ENCODE results near the gene TMEM38A. TPM values are rescaled to one million over a fixed set of nuclear protein-coding genes. Genes with fewer than 3 reads are reported as not detected.

The TMEM38A gene
- total and polyA plus RNA-seq, 2 experiments from 2014 or later: 28.3 to 41.1 TPM

GRCh38 chr19:16678498-16678897 lies 17.6 kb downstream of the TMEM38A start:
- Histone ChIP-seq H3K27me3 (no peaks in the 10 kb centered on the region), H3K4me1 (ENCODE audit: low read depth) (no peaks in the 10 kb centered on the region), H3K9me3 (ENCODE audit: low read depth) (no peaks in the 10 kb centered on the region), H3K27ac (no peak overlapping the region), H3K4me3 (no peak overlapping the region), H3K36me3 (peaks cover 5% of the 10 kb centered on the region)
- TF ChIP-seq CTCF (IDR thresholded peaks at IDR 0.05; ENCODE audit: low read depth, low read length): no peak
- DNase-seq (ENCODE audit: low read depth in 1 of 2, low spot score in 1 of 2): no peak

GRCh38 chr19:16679811-16680210 lies 18.9 kb downstream of the TMEM38A start:
- Histone ChIP-seq H3K27ac (no peak overlapping the region), H3K4me3 (no peak overlapping the region), H3K27me3 (no peaks in the 10 kb centered on the region), H3K4me1 (ENCODE audit: low read depth) (no peaks in the 10 kb centered on the region), H3K9me3 (ENCODE audit: low read depth) (no peaks in the 10 kb centered on the region), H3K36me3 (peaks cover 5% of the 10 kb centered on the region)
- DNase-seq (ENCODE audit: low read depth in 1 of 2, low spot score in 1 of 2): no peak
- no peak for TF ChIP-seq CTCF (IDR thresholded peaks at IDR 0.05; ENCODE audit: low read depth, low read length)

- H3K4me3 ChIP-seq: no peak overlapping the region
- H3K9me3 ChIP-seq (ENCODE audit: low read depth): no peaks in the 10 kb centered on the region
- H3K36me3 ChIP-seq: peaks cover 5% of the 10 kb centered on the region
- no peaks in the 10 kb centered on the region for H3K27me3 ChIP-seq
- DNase-seq (ENCODE audit: low read depth in 1 of 2, low spot score in 1 of 2): no peak
- TF ChIP-seq CTCF (IDR thresholded peaks at IDR 0.05; ENCODE audit: low read depth, low read length): no peak
- no peaks in the 10 kb centered on the region for H3K4me1 ChIP-seq (ENCODE audit: low read depth)
- no peak overlapping the region for H3K27ac ChIP-seq
Measured at GRCh38 chr19:16682539-16682938, 21.6 kb downstream of the TMEM38A start.

- no peak for TF ChIP-seq CTCF (IDR thresholded peaks at IDR 0.05; ENCODE audit: low read depth, low read length)
- Histone ChIP-seq H3K4me3 (no peak overlapping the region), H3K27me3 (no peaks in the 10 kb centered on the region), H3K27ac (no peak overlapping the region), H3K36me3 (peaks cover 5% of the 10 kb centered on the region), H3K9me3 (ENCODE audit: low read depth) (no peaks in the 10 kb centered on the region), H3K4me1 (ENCODE audit: low read depth) (no peaks in the 10 kb centered on the region)
- no peak for DNase-seq (ENCODE audit: low read depth in 1 of 2, low spot score in 1 of 2)
Measured at GRCh38 chr19:16684216-16684615, 23.3 kb downstream of the TMEM38A start.

GRCh38 chr19:16688084-16688483 lies 27.1 kb downstream of the TMEM38A start:
- TF ChIP-seq CTCF (IDR thresholded peaks at IDR 0.05; ENCODE audit: low read depth, low read length): no peak
- no peak for DNase-seq (ENCODE audit: low read depth in 1 of 2, low spot score in 1 of 2)
- no peak overlapping the region for H3K4me3 ChIP-seq
- no peaks in the 10 kb centered on the region for H3K36me3 ChIP-seq
- no peaks in the 10 kb centered on the region for H3K27me3 ChIP-seq
- H3K9me3 ChIP-seq (ENCODE audit: low read depth): no peaks in the 10 kb centered on the region
- no peak overlapping the region for H3K27ac ChIP-seq
- no peaks in the 10 kb centered on the region for H3K4me1 ChIP-seq (ENCODE audit: low read depth)

- peak in 1 of 2 donors; percentile 8 for DNase-seq (ENCODE audit: low read depth in 1 of 2, low spot score in 1 of 2)
- TF ChIP-seq CTCF (IDR thresholded peaks at IDR 0.05; ENCODE audit: low read depth, low read length): no peak
- H3K27ac ChIP-seq: no peak overlapping the region
- no peak overlapping the region for H3K4me3 ChIP-seq
- no peaks in the 10 kb centered on the region for H3K27me3 ChIP-seq
- no peaks in the 10 kb centered on the region for H3K36me3 ChIP-seq
- no peaks in the 10 kb centered on the region for H3K4me1 ChIP-seq (ENCODE audit: low read depth)
- H3K9me3 ChIP-seq (ENCODE audit: low read depth): no peaks in the 10 kb centered on the region
Measured at GRCh38 chr19:16698914-16699313, 38.0 kb downstream of the TMEM38A start.

Measured in cardiac muscle cell (in vitro differentiated cells and primary cell).